DMS53 (cell line): Measurements from ENCODE around the gene UBP1.
"Not testable (repeated sequence)": the region's sequence is repeated elsewhere in the genome, so short reads cannot be mapped to it uniquely, and the experiment has no call there.

Experiments
- DNase-seq: peaks from one replicate; lab custom pipeline; 2025; lab: John Stamatoyannopoulos, UW

UBP1 gene

GRCh38 chr3:33440328-33441224, at the start of gene UBP1:
TSS of gene UBP1 (minus strand) at chr3:33440405. CDS start at chr3:33439848, 557 bp downstream.
- DNase-seq = peak; percentile 96

DNA sequence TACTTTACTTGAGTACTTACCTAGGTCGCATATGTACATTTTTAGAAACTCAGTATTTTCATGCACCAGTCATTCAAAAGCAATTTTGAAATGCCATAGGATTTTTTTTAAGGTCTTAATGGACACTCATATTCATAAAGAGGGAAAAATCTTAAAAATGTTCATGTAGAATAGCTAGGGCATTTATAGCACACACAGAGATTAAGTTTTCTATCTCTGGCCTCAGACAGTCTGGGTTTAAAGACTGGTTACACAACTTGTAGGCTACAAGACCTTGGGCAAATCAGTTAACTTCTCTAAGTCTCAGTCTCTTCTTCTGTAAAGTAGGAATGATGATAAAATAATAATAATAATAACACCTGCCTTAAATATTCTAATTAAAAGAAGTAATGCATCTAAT, 48.5 kb upstream of the UBP1 start:
- DNase-seq = no peak

DNA sequence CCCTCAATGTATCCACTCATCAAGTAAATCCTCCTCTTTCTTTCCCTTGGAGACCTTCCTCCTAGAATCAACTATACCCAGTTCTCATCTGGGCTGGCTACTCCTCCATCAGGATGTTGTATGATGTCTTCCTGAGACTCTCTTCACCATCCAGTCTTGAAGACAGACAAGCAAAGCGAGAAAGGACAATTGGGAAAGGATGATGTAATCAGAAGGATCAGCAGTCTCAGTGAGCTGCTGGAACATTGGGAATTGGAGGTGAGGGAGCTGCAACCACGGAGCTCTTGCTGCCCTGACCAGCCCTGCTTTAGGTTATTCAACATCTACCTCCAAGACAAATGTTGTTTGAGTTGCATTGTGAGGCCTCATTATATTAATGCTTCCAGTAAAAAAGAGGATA, 48.0 kb upstream of the UBP1 start:
- no peak for DNase-seq

- DNase-seq = no peak
Observed at GRCh38 chr3:33482111-33482521, 41.9 kb upstream of the UBP1 start.

GRCh38 chr3:33474896-33475295, 34.7 kb upstream of the UBP1 start:
- DNase-seq = no peak

DNA sequence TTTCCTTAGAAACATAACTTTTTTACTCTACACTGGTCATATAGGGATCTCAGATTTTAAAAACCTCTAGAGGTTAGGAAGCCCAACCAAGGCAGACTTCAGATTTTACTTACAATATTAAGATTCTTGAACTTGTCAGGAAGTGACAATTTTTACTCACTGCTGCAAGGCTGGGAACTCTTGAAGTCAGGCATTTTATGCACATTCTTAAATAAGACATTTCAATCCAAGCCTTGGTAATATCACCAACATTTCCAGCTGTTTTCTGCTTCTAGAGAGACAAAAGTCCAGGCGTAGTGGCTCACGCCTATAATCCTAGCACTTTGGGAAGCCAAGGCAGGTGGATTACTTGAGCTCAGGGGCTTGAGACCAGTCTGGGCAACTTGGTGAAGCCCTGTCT, 33.6 kb upstream of the UBP1 start:
- no peak for DNase-seq

GRCh38 chr3:33467786-33468185, 27.6 kb upstream of the UBP1 start:
- DNase-seq = no peak

DNA sequence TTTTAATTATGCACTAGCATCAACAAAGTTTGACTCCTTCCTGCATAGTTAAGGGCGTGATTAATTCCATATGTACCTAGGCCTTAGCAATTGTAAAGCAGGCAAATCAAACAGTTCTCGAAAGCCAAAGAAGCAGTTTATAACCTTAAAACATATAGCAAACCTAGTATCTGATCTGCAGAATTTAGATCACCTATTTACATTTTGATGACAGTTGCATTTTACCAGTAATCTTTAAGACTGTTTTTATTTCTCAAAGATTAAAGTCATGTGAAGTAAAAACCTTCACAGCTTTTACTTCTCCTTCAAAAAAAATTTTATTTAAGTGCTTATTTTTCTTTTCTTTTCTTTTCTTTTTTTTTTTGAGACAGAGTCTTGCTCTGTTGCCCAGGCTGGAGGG, 20.9 kb upstream of the UBP1 start:
- no peak for DNase-seq

DNA sequence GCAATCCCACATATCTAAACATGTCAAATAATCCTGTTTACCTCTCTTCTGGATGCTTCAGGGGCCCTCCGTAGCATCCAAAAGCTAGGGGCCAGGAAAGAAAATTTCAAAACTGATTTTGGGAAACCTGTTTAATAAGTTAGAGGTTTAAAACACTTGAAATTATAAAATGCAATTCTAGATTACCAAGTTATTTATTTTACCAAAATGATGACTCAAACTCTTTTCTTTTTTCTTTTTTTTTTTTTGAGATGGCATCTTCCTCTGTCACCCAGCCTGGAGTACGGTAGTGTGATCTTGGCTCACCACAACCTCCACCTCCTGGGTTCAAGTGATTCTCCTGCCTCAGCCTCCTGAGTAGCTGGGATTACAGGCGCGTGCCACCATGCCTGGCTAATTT, 19.4 kb upstream of the UBP1 start:
- DNase-seq = not testable (repeated sequence)

GRCh38 chr3:33458446-33458845, 18.2 kb upstream of the UBP1 start:
- DNase-seq = no peak

DNA sequence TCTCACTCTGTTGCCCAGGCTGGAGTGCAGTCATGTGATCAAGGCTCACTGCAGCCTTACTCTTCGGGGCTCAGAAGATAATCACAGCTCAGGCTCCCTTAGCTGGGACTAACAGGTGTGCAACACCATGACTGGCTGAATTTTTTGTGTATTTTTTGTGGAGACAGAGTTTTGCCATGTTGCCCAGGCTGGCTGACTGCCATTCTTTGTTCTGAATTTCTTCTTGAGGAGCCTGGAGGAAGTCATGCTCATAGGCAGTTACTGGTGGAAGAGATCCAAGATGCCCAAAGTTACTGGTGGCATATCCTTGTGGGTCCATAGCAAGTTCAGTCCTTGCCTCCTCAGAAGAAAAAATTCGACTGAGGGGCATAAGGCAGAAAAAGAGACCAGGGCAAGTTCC, 16.6 kb upstream of the UBP1 start:
- DNase-seq = no peak

GRCh38 chr3:33453331-33453761, 13.1 kb upstream of the UBP1 start:
- DNase-seq = no peak

DNA sequence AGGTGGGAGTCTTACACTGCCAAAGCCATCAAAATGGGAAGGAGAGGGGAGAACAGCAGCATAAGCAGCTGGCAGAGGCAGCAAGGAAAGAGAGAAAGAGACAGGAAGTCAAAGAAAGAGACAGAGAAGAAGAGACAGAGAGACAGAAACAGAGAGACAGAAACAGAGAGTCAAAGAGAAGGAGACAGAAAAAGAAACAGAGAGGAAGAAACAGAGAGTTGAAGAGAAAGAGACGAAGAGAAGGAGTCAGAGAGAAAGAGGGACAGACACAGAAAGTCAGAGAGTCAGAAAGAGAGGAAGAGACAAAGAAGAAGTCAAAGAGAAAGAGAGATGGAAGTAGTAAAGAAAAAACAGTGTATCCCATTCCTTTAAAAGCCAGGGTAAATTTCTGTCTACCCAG, 11.8 kb upstream of the UBP1 start:
- not testable (repeated sequence) for DNase-seq

GRCh38 chr3:33447958-33448357, 7.8 kb upstream of the UBP1 start:
- no peak for DNase-seq

DNA sequence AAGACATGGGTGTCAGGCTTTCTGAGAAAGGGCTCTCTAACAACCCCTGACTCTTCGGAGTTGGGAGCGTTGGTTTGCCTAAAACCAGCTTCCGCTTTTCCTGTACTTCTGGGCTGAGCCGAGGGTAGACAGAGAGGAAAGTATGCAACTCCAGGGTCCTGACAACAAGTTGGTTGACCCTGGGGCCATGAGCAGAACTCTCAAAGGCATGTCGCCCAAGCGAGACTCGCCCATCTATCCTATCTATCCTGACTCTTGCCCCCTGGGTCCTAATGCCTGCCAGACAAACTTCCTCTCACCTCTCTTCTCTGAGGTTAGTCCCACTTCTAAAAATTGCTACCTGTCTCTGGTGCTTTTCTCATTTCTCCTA, 7.0 kb upstream of the UBP1 start:
- peak; percentile 3 for DNase-seq

GRCh38 chr3:33442190-33442589, 2.0 kb upstream of the UBP1 start:
- no peak for DNase-seq

DNA sequence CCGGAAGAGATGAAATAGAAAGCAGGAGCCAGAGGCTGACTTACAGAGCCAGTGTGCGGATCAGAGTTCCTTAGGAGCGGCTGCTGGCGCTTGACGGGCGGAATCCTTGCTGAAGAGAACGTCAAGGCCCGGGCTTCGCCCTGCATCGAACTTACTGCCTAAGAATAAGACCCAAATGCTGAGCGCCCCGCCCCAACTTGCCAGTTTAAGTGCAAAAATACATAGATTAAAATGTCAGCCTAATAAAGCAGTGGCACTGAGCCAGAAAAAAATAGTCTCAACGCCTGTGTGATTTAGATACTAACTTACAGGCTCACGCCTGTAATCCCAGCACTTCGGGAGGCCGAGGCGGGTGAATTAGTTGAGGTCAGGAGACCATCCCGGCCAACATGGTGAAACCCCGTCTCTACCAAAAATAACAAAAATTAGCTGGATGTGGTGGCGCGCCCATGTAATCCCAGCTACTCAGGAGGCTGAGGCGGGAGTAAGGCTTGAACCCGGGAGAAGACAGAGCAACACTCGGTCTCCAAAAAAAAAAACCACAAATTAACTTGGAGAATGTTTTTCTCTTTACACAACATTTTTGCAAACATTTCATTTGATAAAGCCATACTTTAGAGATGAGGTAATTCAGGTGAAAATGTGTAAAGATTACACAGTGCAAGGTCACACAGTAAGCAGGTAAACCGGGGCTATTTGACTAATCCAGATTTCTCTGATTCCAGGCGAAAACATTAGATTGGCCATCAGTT, 1.2 kb upstream of the UBP1 start:
- DNase-seq = peak; percentile 75

GRCh38 chr3:33439546-33440327, 468 bp downstream of the UBP1 start:
- DNase-seq = peak; percentile 66

DNA sequence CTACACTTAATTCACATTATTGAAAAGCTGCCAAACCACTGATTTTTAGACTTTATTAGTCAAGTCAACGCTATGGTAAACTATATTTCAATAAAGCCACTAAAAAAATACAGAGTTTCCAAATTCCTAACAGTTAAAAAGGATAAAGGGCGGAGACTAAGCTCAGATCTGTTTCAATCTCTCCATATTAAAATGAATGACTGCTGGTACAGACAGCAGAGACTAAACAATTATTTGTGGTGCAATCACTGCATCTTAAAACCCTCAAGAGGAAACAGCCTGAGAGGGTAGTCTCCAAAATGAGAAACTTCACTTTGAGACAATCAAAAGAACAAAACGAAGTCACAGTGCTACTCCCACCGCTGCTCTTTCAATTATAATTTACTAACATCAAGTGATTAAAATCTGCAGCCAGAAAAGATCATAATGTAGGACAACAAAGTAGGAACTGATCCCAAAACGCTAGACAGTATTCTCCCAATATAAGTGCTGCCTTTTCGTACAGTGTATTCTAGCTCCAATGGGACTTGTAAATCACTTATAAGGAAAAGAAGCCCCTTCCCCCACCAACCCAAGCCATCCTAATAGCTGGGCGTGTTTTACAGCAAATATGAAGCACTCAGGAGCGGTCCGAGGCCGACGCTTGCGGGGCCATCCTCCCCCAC, 1.2 kb downstream of the UBP1 start:
- no peak for DNase-seq

GRCh38 chr3:33438284-33438668, 1.9 kb downstream of the UBP1 start:
- no peak for DNase-seq

DNA sequence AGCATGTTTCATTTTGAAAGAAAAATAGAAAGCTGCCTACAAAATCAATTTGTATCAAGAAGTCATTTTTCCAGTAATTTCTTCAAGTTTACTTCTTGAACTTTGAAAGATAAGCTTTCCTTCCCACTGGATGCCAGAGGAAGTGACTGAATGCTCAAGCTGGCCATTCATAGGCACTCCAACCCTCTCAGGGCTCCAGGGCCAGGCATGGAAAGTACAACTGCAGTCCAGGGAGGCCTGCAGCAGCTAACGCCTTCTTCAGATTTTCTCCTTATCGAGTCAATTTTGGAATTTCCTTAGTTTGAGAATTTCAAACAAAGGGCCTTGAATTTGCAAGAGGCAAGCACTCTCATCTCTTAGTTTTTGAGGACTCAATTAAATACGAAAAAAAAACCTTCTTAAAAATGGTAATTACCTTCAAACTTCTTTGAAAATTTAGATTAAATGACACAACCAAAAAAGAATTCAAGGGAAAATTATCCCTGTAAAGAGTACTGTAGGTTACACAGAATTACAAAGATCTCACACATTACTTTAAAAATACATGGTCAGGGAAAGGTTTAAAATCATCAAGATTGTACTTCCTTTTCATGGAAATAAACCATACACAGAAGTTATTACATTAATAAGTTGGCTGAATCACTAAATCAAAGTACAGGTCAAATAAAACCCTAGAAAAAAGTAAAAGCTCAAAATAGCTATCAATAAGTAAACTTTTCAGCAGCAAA, 2.5 kb downstream of the UBP1 start:
- no peak for DNase-seq
